GM12872 (cell line): ENCODE results near the gene TRIM38.
A peak's percentile ranks its signal among the peaks of the same experiment; 100 is the strongest.

ENCODE experiments used
- TF ChIP-seq, protein P1 (sequence below): IDR thresholded peaks from 3 replicates; pipeline ENCODE4 v1.5.1; 2011; ENCODE audit warnings: low read depth, mild to moderate bottlenecking, low read length, moderate library complexity; ENCODE audit not compliant: insufficient read depth

Gene TRIM38

DNA sequence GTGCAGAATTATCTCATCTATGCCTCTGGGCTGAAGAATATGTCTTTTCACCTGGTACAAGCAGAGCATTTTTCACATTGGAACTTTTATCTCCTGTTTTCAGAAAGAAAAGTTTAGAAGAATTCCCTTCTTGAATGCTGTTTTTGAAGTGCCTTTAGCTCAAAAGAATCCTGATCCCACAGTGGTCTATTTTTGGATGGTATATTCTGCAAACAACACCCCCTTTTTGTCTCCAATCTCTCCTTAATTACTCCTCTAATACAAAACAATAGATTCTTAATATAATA lies 66.9 kb downstream of the TRIM38 start:
- TF ChIP-seq, protein P1, sequence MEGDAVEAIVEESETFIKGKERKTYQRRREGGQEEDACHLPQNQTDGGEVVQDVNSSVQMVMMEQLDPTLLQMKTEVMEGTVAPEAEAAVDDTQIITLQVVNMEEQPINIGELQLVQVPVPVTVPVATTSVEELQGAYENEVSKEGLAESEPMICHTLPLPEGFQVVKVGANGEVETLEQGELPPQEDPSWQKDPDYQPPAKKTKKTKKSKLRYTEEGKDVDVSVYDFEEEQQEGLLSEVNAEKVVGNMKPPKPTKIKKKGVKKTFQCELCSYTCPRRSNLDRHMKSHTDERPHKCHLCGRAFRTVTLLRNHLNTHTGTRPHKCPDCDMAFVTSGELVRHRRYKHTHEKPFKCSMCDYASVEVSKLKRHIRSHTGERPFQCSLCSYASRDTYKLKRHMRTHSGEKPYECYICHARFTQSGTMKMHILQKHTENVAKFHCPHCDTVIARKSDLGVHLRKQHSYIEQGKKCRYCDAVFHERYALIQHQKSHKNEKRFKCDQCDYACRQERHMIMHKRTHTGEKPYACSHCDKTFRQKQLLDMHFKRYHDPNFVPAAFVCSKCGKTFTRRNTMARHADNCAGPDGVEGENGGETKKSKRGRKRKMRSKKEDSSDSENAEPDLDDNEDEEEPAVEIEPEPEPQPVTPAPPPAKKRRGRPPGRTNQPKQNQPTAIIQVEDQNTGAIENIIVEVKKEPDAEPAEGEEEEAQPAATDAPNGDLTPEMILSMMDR: no peak

DNA sequence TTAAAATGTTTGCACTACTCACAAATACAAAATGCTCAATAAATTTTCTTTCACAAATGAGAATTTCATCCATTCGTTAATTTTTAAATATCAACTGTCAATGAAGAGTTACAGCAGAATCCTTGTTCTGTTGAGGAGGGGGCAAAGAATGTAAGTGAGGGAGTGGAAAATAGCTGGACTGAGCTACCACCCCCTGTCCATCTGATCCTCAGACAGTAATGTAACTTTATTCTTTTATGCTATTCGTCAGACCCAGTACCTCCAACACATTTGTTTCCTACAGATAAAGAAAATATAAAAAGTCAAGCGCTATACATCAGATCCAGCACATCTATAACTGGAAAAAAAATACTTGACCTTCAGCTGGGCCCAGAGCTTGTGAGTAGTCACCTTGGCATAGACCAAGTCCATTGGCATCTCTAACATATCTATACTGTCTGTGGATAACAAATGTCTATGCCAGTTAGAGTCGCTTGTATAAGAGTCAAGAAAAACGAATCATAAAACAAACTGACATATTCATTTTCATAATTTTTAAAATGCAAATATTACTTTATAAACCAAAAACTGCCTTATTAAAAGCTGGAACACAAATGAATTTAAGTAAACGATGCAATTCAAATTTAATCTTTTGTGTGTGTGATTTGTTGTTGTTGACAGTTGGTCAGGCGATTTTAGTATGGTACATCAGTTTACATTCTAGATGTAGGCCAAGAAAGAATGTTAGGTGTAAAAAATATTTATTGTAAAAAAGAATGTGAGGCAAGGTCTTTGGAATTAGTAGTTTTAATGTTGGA lies 67.5 kb downstream of the TRIM38 start:
- TF ChIP-seq, protein P1: no peak

DNA sequence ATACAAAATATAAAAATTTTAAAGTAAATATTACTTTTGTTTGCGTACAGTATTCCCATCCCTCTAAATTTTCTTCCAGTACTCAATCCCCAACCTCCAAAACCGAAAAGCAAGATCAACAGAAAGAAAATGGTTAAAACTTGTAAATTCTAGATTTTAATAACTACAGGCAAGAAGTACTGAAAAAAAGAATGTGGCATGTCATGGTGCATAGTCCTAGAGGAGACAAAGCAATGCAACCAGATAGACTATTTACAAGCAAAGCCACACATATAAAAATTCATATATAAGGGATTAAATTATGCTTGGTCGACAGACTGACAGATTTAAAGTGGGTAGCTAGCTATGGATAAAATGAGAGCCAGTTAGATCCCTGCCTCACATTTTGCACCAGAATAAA lies 68.1 kb downstream of the TRIM38 start:
- TF ChIP-seq, protein P1: no peak

DNA sequence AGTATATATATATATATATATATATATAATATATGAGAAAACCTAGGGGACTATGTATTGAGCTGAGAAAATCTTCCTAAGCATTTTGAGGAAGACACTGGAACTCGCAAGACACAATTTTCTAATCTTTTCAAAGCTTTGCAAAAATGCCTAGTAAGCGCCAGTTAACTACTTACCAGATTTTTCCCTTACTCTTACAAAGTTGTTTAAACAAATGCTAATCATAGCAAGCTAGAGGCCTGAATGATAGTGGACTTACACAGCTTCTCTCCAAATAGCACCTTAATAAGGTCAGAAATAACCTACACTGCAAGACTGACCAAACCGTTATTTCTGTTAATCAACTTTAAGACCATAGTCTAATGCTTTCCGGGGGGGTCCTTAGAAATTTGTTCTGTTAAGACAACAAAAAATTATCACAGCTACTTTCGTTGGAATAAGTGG lies 68.6 kb downstream of the TRIM38 start:
- TF ChIP-seq, protein P1: no peak

DNA sequence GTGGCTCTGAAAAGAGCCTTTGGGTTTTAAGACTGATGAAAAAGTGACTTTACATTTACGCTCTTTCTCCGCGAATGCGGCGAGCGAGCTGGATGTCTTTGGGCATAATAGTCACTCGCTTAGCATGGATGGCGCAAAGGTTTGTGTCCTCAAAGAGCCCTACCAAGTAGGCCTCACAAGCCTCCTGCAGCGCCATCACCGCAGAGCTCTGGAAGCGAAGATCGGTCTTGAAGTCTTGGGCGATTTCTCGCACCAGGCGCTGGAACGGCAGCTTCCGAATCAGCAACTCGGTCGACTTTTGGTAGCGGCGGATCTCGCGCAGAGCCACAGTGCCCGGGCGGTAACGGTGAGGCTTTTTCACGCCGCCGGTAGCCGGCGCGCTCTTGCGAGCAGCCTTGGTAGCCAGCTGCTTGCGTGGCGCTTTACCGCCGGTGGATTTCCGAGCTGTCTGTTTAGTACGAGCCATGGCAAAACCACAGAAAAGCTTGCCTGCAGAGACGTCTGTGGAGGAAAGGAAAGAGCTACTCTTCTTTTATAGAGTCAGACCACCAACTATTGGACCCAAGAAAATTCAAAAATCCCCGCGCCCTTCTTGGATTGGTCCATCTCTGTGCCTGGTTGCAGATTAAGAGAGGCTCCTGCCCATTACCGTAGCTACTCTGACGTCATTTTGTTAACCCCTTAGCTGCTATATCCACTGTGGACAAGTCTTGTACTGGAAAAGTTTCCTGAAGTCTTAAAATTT lies 69.2 kb downstream of the TRIM38 start:
- TF ChIP-seq, protein P1: 0 out of 3 replicates have a peak, but pooled peaks have one; percentile 28

DNA sequence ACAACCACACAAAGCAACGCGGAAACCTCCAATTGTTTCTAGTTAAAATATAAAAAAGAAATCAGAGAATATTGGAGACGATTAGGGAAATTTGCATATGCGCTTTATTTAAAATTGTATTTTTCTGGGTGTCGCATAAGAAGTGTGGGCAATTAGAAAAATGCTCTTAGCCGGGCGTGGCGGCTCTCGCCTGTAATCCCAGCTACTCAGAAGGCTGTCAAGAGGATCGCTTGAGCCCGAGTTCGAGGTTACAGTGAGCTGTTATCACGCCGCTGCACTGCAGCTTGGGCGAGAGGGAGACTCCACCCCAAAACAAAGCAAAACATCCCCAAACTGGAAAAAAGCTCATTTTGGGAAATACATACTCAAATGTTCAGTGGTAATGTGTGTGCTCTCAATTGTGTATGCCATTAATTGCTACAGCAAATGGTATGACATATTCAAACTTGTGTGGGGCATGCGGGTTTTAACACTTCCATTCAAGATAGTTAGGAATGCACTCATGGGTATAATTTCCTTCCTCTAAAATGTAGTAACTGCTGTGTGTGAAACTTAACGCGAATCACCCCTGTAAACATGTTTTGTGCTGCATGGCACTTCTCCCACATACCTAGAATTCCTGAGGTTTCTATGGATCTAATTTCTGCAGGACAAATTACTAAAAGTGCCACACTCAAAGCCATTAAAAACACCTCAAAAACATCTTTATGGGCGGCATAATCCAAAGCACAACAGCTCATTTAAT lies 69.9 kb downstream of the TRIM38 start:
- TF ChIP-seq, protein P1: no peak
